GM23338 (cell line): ENCODE data around the gene ZNF277. TPM values are rescaled to one million over a fixed set of nuclear protein-coding genes. Genes with fewer than 3 reads are reported as not detected.

Source experiments
- ATAC-seq: fragments of 200-7000 bp; cut with Tn5 transposase; 3 replicates; pipeline ENCODE4 v1.9.1; 2020
- DNase-seq: peaks from one replicate; pipeline ENCODE4 v3.0.0-alpha.2; 2015; ENCODE audit warnings: low spot score
- H2AFZ ChIP-seq: fragments of 200-600 bp; sonication (generic); 2 replicates; pipeline ENCODE4 v1.8.0; 2016; ENCODE audit warnings: antibody characterized with exemption, mild to moderate bottlenecking, moderate library complexity
- H3F3A ChIP-seq: fragments of 200-600 bp; sonication (generic); replicated peaks from 2 replicates; pipeline ENCODE4 v1.8.0; 2017; ENCODE audit warnings: antibody characterized with exemption, mixed run types, low read depth
- H3K27ac ChIP-seq: fragments of 200-600 bp; sonication (generic); 2 replicates; pipeline ENCODE4 v1.6.1; 2016; ENCODE audit warnings: low read depth
- H3K27me3 ChIP-seq: fragments of 200-600 bp; sonication (generic); 2 replicates; pipeline ENCODE4 v1.8.0; 2016; ENCODE audit warnings: mild to moderate bottlenecking, mixed run types, moderate library complexity; ENCODE audit not compliant: insufficient read depth
- H3K36me3 ChIP-seq: fragments of 200-600 bp; sonication (generic); 2 replicates; pipeline ENCODE4 v1.8.0; 2016; ENCODE audit warnings: mild to moderate bottlenecking; ENCODE audit not compliant: insufficient read depth
- H3K4me1 ChIP-seq: fragments of 200-600 bp; sonication (generic); 2 replicates; pipeline ENCODE4 v1.8.0; 2016; ENCODE audit warnings: mild to moderate bottlenecking, moderate library complexity; ENCODE audit not compliant: insufficient read depth
- H3K4me2 ChIP-seq: fragments of 200-600 bp; sonication (generic); 2 replicates; pipeline ENCODE4 v1.7.1; 2017; ENCODE audit warnings: mixed run types
- H3K4me3 ChIP-seq: fragments of 200-600 bp; sonication (generic); 2 replicates; pipeline ENCODE4 v1.6.1; 2016; ENCODE audit warnings: mixed run types
- H3K79me2 ChIP-seq: fragments of 200-600 bp; sonication (generic); replicated peaks from 2 replicates; pipeline ENCODE4 v1.8.0; 2017; ENCODE audit warnings: mild to moderate bottlenecking; ENCODE audit not compliant: insufficient read depth
- H3K9me2 ChIP-seq: fragments of 200-600 bp; sonication (generic); 2 replicates; pipeline ENCODE4 v1.8.0; 2017; ENCODE audit not compliant: insufficient read depth
- H4K20me1 ChIP-seq: fragments of 200-600 bp; sonication (generic); replicated peaks from 2 replicates; pipeline ENCODE4 v1.8.0; 2017; ENCODE audit warnings: mild to moderate bottlenecking; ENCODE audit not compliant: insufficient read depth
- H3K27ac Mint-ChIP-seq: 2 replicates; pipeline ENCODE4 v1.8.0; 2020; ENCODE audit warnings: inconsistent platforms, mild to moderate bottlenecking, moderate library complexity, mixed read lengths
- H3K27me3 Mint-ChIP-seq: 3 replicates; pipeline ENCODE4 v1.8.0; 2022; ENCODE audit warnings: low read depth, mild to moderate bottlenecking, moderate library complexity, mixed read lengths, inconsistent platforms; ENCODE audit not compliant: insufficient read depth, poor library complexity
- H3K36me3 Mint-ChIP-seq: 3 replicates; pipeline ENCODE4 v1.8.0; 2021; ENCODE audit warnings: low read depth, mild to moderate bottlenecking, inconsistent platforms, moderate library complexity, mixed read lengths
- H3K4me1 Mint-ChIP-seq: 3 replicates; pipeline ENCODE4 v1.8.0; 2020; ENCODE audit warnings: mild to moderate bottlenecking, inconsistent platforms, mixed read lengths
- H3K4me3 Mint-ChIP-seq: 3 replicates; pipeline ENCODE4 v1.8.0; 2021; ENCODE audit warnings: moderate library complexity, mild to moderate bottlenecking, inconsistent platforms, mixed read lengths
- H3K9me3 Mint-ChIP-seq: 3 replicates; pipeline ENCODE4 v1.8.0; 2020; ENCODE audit warnings: moderate library complexity, mild to moderate bottlenecking, inconsistent platforms, mixed read lengths
- CREB1 ChIP-seq: fragments of 250-450 bp; sonication (Bioruptor Pico); IDR thresholded peaks from 2 replicates; pipeline ENCODE4 v1.5.0; 2020; ENCODE audit warnings: low read depth, mild to moderate bottlenecking, moderate library complexity
- EZH2phosphoT487 ChIP-seq: fragments of 200-600 bp; sonication (generic); IDR thresholded peaks from one replicate; pipeline ENCODE4 v1.8.1; 2018; ENCODE audit warnings: antibody characterized with exemption; ENCODE audit not compliant: unreplicated experiment
- JUNB ChIP-seq: IDR thresholded peaks from one replicate; pipeline ENCODE4 v1.6.1; 2016; ENCODE audit warnings: antibody characterized with exemption; ENCODE audit not compliant: unreplicated experiment
- NANOG ChIP-seq: IDR thresholded peaks from 2 replicates; pipeline ENCODE4 v1.6.1; 2016; ENCODE audit warnings: antibody characterized with exemption, borderline replicate concordance
- POLR2AphosphoS5 ChIP-seq: IDR thresholded peaks from 2 replicates; pipeline ENCODE4 v1.6.1; 2016; ENCODE audit warnings: antibody characterized with exemption, low read depth
- STAT1 ChIP-seq: IDR thresholded peaks from one replicate; pipeline ENCODE4 v1.6.1; 2016; ENCODE audit warnings: antibody characterized with exemption; ENCODE audit not compliant: unreplicated experiment
- ZNF331 ChIP-seq: fragments of 250-450 bp; sonication (Bioruptor Pico); IDR thresholded peaks from 2 replicates; pipeline ENCODE4 v1.5.0; 2020; ENCODE audit warnings: low read depth, mild to moderate bottlenecking, moderate library complexity
- polyA plus RNA-seq: library from polyadenylated mRNA; unstranded; fragments of >200 nt; fragmentation: Nextera tagmentation; extraction: Ambion mirVana; gene quantifications from 2 replicates; pipeline ENCODE4 v1.2.1, GENCODE V29; 2016
- total RNA-seq: library from RNA; depleted of rRNA; stranded (reverse); fragments of >200 nt; shearing (Covaris generic); gene quantifications from 2 replicates; pipeline ENCODE4 v1.2.3, GENCODE V29; 2014
- TF ChIP-seq, protein P1 (sequence below): fragments of 250-450 bp; sonication (Bioruptor Pico); IDR thresholded peaks from 2 replicates; pipeline ENCODE4 v1.5.0; 2020; ENCODE audit warnings: mild to moderate bottlenecking, moderate library complexity
- TF ChIP-seq, protein P2 (sequence below): IDR thresholded peaks from one replicate; pipeline ENCODE4 v1.6.1; 2018; ENCODE audit warnings: antibody characterized with exemption; ENCODE audit not compliant: unreplicated experiment
- TF ChIP-seq, protein P3 (sequence below): IDR thresholded peaks from 2 replicates; pipeline ENCODE4 v1.6.1; 2016; ENCODE audit warnings: antibody characterized with exemption

ZNF277 gene
- total and polyA plus RNA-seq, 2 experiments from 2014 or later = 25.4 to 28.9 TPM

DNA sequence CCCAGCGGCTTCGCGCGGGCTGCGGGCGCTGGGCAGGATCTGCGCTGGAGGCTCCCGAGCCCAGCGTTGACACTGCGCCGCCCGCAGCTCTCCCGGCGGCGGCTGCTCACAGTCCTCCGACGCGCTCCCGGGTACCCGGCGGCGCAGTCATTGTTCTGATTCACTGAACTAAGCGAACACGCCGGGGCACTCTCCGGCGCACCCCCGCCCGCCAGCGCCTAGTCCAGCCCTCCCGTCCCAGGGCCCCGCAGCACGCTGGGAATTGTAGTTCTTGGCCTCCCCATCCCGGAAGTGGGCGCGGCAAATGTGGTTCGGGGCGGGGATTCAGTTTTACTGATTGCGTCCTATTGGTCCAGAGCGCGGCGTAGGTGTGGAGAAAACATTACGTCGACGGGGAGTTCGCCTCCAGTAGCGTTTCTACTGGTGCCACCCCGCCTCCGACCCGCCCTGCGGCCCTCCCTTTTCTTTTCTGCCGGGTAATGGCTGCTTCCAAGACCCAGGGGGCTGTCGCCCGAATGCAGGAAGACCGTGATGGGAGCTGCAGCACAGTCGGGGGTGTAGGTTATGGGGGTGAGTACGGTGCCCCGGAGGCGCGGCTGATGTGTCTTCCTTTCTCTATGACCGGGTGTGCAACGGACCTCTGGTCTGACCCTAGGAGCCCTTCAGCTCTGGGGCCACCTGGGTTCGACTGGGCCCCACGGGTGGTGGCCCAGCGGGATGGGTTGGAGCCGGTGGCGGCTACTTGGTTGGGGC is at the start of gene ZNF277, which contains the start of gene DOCK4 (continued):
- TF ChIP-seq, protein P1, sequence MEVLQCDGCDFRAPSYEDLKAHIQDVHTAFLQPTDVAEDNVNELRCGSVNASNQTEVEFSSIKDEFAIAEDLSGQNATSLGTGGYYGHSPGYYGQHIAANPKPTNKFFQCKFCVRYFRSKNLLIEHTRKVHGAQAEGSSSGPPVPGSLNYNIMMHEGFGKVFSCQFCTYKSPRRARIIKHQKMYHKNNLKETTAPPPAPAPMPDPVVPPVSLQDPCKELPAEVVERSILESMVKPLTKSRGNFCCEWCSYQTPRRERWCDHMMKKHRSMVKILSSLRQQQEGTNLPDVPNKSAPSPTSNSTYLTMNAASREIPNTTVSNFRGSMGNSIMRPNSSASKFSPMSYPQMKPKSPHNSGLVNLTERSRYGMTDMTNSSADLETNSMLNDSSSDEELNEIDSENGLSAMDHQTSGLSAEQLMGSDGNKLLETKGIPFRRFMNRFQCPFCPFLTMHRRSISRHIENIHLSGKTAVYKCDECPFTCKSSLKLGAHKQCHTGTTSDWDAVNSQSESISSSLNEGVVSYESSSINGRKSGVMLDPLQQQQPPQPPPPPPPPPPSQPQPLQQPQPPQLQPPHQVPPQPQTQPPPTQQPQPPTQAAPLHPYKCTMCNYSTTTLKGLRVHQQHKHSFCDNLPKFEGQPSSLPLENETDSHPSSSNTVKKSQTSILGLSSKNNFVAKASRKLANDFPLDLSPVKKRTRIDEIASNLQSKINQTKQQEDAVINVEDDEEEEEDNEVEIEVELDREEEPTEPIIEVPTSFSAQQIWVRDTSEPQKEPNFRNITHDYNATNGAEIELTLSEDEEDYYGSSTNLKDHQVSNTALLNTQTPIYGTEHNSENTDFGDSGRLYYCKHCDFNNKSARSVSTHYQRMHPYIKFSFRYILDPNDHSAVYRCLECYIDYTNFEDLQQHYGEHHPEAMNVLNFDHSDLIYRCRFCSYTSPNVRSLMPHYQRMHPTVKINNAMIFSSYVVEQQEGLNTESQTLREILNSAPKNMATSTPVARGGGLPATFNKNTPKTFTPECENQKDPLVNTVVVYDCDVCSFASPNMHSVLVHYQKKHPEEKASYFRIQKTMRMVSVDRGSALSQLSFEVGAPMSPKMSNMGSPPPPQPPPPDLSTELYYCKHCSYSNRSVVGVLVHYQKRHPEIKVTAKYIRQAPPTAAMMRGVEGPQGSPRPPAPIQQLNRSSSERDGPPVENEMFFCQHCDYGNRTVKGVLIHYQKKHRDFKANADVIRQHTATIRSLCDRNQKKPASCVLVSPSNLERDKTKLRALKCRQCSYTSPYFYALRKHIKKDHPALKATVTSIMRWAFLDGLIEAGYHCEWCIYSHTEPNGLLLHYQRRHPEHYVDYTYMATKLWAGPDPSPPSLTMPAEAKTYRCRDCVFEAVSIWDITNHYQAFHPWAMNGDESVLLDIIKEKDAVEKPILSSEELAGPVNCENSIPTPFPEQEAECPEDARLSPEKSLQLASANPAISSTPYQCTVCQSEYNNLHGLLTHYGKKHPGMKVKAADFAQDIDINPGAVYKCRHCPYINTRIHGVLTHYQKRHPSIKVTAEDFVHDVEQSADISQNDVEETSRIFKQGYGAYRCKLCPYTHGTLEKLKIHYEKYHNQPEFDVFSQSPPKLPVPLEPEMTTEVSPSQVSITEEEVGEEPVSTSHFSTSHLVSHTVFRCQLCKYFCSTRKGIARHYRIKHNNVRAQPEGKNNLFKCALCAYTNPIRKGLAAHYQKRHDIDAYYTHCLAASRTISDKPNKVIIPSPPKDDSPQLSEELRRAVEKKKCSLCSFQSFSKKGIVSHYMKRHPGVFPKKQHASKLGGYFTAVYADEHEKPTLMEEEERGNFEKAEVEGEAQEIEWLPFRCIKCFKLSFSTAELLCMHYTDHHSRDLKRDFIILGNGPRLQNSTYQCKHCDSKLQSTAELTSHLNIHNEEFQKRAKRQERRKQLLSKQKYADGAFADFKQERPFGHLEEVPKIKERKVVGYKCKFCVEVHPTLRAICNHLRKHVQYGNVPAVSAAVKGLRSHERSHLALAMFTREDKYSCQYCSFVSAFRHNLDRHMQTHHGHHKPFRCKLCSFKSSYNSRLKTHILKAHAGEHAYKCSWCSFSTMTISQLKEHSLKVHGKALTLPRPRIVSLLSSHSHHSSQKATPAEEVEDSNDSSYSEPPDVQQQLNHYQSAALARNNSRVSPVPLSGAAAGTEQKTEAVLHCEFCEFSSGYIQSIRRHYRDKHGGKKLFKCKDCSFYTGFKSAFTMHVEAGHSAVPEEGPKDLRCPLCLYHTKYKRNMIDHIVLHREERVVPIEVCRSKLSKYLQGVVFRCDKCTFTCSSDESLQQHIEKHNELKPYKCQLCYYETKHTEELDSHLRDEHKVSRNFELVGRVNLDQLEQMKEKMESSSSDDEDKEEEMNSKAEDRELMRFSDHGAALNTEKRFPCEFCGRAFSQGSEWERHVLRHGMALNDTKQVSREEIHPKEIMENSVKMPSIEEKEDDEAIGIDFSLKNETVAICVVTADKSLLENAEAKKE = no peak

- Histone ChIP-seq H3K79me2 (peaks cover 64% of the 10 kb centered on the region), H3K36me3 (no peaks in the 10 kb centered on the region), H4K20me1 (no peaks in the 10 kb centered on the region), H3K4me1 (peaks cover 30% of the 10 kb centered on the region), H3K4me3 (no peak overlapping the region), H3K9me2 (no peaks in the 10 kb centered on the region), H2AFZ (no peak overlapping the region), H3K27me3 (no peaks in the 10 kb centered on the region), H3F3A (no peaks in the 10 kb centered on the region), H3K4me2 (no peak overlapping the region), H3K27ac (no peak overlapping the region)
- DNase-seq = no peak
- Mint-ChIP-seq H3K4me1 (peaks cover 50% of the 10 kb centered on the region), H3K27ac (no peak overlapping the region), H3K27me3 (peaks cover 5% of the 10 kb centered on the region), H3K36me3 (no peaks in the 10 kb centered on the region), H3K4me3 (no peak overlapping the region), H3K9me3 (no peaks in the 10 kb centered on the region)
- no peak for ATAC-seq
- TF ChIP-seq EZH2phosphoT487 (no peak), ZNF331 (CRISPR knock-in tag) (no peak), JUNB (no peak), POLR2AphosphoS5 (no peak), NANOG (no peak), CREB1 (CRISPR knock-in tag) (no peak), STAT1 (no peak)
- TF ChIP-seq, protein P2, sequence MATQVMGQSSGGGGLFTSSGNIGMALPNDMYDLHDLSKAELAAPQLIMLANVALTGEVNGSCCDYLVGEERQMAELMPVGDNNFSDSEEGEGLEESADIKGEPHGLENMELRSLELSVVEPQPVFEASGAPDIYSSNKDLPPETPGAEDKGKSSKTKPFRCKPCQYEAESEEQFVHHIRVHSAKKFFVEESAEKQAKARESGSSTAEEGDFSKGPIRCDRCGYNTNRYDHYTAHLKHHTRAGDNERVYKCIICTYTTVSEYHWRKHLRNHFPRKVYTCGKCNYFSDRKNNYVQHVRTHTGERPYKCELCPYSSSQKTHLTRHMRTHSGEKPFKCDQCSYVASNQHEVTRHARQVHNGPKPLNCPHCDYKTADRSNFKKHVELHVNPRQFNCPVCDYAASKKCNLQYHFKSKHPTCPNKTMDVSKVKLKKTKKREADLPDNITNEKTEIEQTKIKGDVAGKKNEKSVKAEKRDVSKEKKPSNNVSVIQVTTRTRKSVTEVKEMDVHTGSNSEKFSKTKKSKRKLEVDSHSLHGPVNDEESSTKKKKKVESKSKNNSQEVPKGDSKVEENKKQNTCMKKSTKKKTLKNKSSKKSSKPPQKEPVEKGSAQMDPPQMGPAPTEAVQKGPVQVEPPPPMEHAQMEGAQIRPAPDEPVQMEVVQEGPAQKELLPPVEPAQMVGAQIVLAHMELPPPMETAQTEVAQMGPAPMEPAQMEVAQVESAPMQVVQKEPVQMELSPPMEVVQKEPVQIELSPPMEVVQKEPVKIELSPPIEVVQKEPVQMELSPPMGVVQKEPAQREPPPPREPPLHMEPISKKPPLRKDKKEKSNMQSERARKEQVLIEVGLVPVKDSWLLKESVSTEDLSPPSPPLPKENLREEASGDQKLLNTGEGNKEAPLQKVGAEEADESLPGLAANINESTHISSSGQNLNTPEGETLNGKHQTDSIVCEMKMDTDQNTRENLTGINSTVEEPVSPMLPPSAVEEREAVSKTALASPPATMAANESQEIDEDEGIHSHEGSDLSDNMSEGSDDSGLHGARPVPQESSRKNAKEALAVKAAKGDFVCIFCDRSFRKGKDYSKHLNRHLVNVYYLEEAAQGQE = no peak
- TF ChIP-seq, protein P3, sequence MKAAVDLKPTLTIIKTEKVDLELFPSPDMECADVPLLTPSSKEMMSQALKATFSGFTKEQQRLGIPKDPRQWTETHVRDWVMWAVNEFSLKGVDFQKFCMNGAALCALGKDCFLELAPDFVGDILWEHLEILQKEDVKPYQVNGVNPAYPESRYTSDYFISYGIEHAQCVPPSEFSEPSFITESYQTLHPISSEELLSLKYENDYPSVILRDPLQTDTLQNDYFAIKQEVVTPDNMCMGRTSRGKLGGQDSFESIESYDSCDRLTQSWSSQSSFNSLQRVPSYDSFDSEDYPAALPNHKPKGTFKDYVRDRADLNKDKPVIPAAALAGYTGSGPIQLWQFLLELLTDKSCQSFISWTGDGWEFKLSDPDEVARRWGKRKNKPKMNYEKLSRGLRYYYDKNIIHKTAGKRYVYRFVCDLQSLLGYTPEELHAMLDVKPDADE = no peak
Measured at GRCh38 chr7:112157072-112157471, 49.4 kb upstream of the ZNF277 start.
